DMS114 treated with DMSO at 0.1 percent for 48 hours (cell line): ENCODE data around the gene PRKCZ.
"Not testable (repeated sequence)": the region's sequence is repeated elsewhere in the genome, so short reads cannot be mapped to it uniquely, and the experiment has no call there.

Source experiments
- DNase-seq: peaks from one replicate; lab custom pipeline; 2025; ENCODE audit not compliant: unreplicated experiment; lab: John Stamatoyannopoulos, UW

PRKCZ gene

GRCh38 chr1:2081326-2081885 lies 31.2 kb downstream of the PRKCZ start:
- DNase-seq = no peak

- no peak for DNase-seq
These were observed 31.9 kb downstream of the PRKCZ start for GRCh38 chr1:2082064-2082463.

DNA sequence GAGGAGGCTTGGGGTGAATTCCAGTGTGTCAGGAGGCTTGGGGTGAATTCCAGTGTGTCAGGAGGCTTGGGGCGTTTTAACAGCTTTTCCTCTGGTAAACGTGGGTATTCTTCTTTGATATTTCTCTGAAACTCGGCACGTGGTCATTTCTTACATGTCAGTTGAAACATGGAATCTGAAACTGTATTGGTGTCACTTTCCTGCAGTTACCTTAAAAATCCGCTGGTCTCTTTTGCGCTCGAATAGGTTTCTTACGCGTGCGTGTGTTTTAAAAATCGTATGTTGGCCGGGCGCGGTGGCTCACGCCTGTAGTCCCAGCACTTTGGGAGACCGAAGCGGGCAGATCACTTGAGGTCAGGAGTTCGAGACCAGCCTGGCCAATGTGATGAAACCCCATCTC lies 33.5 kb downstream of the PRKCZ start:
- DNase-seq = no peak

DNA sequence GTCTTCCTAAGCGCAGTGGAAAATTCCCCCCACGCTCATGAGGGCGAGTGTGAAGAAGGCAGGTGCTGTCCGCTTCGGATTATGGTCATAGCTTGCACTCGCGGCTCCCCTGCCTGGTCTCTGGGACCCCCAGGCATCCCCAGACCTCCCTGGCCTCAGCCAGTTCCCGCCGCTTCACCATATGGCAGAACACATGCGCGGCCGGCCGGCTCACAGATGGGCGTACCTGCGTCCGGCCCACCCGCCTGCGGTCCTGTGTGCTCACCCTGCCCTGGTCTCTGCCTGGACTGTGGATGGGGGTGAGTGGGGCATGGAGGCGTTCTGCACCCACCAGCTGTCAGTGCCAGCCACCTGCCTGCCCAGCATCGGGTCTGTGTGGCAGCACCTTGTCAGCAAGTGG lies 34.1 kb downstream of the PRKCZ start:
- DNase-seq = no peak

DNA sequence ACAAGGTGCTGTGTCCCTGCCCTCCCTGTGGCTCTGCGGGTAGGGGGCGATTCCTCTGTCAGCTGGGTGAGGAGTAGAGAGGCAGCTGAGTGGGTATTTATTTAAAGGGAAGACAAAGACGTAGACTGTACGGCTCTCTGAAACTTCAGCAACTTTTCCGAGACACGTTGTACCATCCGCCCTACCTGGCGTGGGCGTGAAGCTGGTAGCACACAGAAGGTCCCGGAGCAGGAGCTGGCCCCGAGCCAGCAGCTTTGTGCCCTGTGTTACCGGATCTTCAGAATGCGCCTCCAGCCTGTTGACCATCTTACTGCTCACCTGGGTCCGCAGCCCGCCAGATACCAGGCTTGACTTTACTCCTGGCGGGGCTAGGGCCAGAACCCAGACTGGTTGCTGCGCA lies 34.9 kb downstream of the PRKCZ start:
- no peak for DNase-seq

- DNase-seq = no peak
These were observed 36.4 kb downstream of the PRKCZ start for GRCh38 chr1:2086446-2087078.

GRCh38 chr1:2087766-2088165 lies 37.6 kb downstream of the PRKCZ start:
- DNase-seq = no peak

DNA sequence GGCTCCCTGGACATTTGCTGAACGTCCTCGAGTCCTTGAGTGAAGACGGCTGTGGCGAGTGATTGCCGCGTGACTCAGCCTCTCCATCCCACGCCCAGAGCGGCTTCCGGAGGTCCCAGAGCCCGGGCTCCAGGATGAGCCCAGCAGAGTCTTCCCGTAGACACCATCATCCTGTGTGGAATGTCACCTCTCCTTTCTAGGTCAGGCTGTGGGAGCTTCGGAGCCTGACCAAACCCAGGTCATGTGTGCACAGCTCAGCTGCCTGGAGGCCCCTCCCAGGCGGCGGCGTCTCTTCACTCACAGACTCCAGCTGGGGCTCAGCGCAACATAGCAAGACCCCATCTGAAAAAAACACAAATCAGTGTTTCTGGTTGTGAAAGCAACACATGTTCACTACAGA lies 38.2 kb downstream of the PRKCZ start:
- no peak for DNase-seq

GRCh38 chr1:2089051-2089450 lies 38.8 kb downstream of the PRKCZ start:
- no peak for DNase-seq

DNA sequence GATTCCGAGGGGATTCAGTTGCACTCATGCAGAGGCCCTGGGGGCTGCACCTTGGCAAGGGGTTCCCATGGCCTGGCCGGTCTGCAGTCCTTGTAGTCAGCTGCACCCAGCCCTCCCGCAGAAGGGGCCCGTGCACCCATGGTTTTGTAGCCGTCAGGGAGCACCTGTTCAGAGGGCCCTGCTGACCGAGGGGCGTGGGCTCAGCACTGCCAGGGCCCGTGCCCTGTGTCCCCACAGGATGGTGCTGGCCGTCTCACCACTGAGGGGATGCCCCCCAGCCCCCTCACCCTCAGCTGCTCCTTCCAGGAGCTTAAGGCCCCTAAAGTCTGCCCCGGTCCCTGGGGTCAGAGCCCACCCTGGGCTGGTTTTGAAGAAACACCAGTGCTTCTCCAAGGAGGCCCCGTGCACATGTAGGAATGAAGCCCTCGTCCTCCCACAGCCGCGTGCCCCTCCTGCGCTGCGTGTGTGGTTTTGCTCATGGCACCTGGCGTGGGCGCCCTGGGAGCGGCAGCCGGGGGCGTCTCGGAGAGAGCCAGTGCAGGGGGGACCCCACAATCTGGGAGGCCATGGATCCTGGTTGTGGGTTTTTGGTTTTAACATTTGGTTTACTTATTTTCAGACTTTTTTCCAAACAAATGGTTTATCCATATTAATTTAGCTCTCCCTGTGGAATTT lies 40.1 kb downstream of the PRKCZ start:
- DNase-seq = no peak

DNA sequence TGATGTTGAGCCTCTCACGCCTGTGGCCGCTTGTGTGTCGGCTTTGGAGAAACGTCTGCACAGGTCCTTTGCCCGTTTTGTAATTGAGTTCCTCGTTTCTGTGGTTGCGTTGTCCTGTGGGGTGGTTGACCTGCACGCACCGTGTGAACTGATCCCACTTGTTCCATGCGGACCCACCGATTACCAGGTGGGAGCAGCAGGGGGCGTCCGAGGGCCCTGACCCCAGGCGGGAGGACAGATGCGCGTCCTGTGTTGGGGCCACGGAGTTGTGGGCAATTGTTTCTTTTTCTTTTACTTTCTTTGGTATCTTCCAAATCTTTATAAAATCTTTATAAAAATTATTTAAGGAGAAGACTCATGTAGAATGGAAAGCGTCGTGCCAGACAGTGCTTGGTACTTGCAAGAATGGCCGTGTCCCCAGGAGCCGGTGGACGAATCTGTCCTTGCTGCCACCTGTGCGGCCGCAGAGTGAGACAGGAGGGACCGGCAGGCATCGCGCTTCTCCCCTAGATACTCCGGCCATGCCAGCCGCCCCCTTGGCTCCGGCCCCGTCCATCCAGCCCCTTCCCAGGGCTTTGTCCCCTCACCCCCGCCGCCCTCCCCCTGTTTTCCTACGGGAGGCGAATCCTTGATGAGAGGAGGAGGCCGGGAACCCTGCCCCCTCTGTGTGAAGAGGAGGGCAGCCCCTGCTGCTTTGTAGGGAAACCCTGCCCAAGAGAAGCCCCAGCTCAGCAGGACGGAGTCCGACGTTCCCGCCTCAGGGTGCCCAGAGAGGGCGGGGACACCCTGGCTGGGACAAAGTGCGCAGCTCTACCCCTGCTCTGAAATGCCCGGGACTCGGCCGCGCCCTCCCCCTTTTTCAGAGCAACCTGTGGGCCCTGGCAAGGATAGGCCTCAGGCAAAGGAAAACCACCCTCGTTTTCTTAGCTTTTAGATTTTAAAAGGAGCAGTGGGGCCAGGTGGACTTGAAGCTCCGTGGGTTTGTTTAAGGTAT lies 41.7 kb downstream of the PRKCZ start:
- no peak for DNase-seq

DNA sequence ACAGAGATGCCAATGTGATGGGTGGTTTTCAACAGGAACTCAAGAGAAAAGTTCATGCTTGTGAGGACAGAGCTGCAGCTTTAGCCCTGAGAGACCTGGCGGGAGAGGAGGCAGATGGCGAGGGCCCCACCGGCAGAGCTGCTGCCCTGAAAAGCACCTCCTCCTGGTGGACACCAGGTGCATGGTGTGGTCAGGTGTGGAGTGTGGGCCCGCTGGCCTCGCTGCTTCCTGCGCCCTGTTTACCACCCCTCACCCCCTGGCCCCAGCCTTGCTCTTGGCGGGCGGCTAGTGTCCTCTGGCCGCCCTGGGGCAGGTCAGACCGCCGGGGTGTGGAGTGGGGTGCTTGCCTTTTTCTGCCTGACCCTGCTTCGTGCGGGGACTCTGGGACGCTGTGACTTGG lies 42.8 kb downstream of the PRKCZ start:
- DNase-seq = no peak

GRCh38 chr1:2093636-2094035 lies 43.4 kb downstream of the PRKCZ start:
- DNase-seq = no peak

DNA sequence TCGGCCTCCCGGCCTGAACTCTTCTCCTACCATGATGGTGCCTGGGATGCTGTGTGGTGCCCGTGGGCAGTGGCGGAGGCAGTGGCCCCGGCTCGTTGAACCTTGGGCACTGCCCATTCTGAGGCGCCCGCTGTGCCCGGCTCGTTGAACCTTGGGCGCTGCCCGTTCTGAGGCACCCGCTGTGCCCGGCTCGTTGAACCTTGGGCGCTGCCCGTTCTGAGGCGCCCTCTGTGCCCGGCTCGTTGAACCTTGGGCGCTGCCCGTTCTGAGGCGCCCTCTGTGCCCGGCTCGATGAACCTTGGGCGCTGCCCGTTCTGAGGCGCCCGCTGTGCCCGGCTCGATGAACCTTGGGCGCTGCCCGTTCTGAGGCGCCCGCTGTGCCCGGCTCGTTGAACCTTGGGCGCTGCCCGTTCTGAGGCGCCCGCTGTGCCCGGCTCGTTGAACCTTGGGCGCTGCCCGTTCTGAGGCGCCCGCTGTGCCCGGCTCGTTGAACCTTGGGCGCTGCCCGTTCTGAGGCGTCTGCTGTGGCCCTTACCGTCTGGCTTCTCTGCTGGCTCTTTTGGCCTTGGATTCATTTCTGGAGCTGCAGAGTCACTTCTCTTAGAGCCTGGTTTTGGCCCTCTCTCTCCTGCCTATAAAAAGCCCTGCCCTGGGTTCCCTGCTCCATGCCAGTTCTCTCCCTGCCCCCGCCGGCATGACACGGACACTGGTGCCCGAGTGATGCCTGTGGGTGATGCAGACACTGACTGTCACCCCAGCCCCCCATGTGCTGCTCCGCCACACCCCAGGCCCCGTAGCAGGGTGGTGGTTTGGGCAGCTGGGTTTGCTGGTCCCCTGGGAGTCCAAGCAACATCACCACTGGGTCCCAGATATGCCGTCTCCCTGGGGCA lies 44.3 kb downstream of the PRKCZ start:
- DNase-seq = not testable (repeated sequence)

GRCh38 chr1:2095394-2095793 lies 45.2 kb downstream of the PRKCZ start:
- DNase-seq = no peak

DNA sequence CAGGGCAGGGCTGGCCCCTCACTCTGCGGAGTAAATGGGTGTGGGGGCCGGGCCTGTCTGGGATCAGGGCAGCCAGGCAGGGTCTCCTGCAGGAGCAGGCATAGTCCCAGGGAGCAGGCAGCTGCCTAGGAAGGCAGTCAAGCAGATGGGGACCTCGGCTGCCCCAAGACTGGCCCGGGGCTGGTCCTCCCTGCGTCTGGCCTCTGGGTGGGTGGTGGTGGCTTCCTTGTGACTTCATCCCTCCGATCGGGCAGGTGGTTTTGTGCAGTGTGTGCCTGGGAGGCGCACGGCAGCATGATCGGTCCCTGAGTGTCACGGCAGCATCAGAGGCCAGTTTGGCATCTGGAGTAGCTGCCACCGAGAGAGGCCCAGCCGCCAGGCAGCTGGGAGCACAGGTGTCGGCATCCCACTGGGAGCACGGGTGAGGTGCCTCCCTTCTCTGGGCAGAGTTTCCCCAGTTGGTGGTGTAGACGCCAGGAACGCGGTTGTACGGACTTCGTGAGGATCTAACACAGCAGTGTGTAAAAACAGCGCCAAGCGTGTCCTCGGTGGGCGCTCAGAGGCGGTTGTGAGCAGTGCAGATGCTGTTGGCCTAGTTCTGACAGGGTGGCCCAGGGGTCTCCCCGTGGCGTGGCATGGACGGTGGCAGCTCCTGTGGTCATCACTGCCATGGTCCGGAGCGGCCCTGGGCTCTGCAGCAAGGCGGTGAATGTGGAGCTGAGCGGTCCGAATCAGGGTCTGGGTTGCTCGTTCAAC lies 45.9 kb downstream of the PRKCZ start:
- no peak for DNase-seq

DNA sequence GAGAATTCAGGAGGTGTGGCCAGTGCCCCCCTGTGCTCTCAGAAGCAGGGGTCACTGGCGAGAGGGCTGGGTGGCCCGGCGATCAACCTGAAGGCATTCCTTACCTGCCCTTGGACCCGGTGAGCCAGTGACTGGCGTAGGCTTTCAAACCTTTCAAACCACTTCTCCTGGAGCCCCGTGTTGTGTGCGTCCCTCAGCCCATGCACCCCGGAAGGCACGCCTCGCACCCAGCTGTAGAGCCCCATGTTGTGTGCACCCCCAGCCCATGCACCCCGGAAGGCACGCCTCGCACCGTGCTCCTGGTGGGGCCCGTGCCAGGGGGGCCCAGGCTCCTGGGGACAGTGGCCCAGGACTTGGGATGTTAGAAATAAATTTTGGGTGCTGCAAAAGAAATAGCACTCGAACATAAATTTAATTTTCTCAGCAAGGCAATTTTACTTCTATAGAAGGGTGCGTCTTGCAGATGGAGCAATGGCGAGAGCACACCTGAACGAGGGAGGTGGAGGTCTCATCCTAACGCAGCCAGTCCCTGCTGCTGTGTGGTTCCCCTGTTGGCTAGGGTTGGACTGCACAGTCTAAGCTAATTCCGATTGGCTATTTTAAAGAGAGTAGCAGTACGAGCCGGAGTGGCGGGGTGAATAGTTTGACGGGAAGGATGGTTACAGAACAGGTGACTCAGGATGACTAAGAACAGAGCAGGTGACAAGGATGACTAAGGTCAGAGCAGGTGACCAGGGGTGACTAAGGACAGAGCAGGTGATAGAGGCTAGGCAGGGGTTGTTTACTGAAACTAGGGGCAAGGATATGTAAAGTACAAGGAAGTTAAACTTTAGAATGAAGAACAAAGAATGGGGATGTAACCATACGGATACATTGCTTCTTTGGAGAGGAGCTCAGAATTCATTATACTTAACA lies 47.4 kb downstream of the PRKCZ start:
- no peak for DNase-seq

GRCh38 chr1:2098301-2098698 lies 48.1 kb downstream of the PRKCZ start:
- DNase-seq = no peak
